Sigmoid colon (tissue), 4 donors: Measurements from ENCODE around the gene PPP1R16B.

Experiments
- CTCF ChIP-seq, 4 experiments: fragments of 450-650 bp in 3 of 4; fragments of 200-600 bp in 1 of 4; IDR thresholded peaks; one replicate each; pipeline ENCODE4 v1.5.1; 2016 to 2019; ENCODE audit warnings: antibody characterized with exemption in 4 of 4, mild to moderate bottlenecking in 3 of 4, moderate library complexity in 2 of 4
- EP300 ChIP-seq, 4 donors: sonication (generic); formaldehyde crosslinking; IDR thresholded peaks; one replicate each; pipeline ENCODE4 v1.6.1; 2017; ENCODE audit warnings: antibody characterized with exemption in 4 of 4
- POLR2A ChIP-seq, 2 donors: fragments of 450-650 bp; IDR thresholded peaks; one replicate each; pipeline ENCODE4 v1.6.1; 2016; ENCODE audit warnings: antibody characterized with exemption in 2 of 2, mild to moderate bottlenecking in 2 of 2, moderate library complexity in 2 of 2
- POLR2AphosphoS5 ChIP-seq, 4 donors: sonication (generic); formaldehyde crosslinking; IDR thresholded peaks; one replicate each; pipeline ENCODE4 v1.6.1; 2017; ENCODE audit warnings: antibody characterized with exemption in 4 of 4

DNA sequence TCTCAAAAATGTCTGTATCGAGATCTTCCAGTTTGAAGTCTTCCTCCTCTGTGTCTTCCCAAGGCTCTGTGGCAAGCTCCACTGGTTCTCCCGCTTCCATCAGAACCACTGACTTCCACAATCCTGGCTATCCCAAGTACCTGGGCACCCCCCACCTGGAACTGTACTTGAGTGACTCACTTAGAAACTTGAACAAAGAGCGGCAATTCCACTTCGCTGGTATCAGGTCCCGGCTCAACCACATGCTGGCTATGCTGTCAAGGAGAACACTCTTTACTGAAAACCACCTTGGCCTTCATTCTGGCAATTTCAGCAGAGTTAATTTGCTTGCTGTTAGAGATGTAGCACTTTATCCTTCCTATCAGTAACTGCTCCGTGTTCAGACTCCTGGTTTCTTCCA lies 146.7 kb downstream of the PPP1R16B start:
- no peak for TF ChIP-seq CTCF (IDR thresholded peaks at IDR 0.05)
- TF ChIP-seq POLR2AphosphoS5 (IDR thresholded peaks at IDR 0.05), result no peak
- no peak for TF ChIP-seq POLR2A (IDR thresholded peaks at IDR 0.05)
- TF ChIP-seq EP300 (IDR thresholded peaks at IDR 0.05), result no peak
